ENCODE data around the gene CHMP2A.

Gene CHMP2A

DNA sequence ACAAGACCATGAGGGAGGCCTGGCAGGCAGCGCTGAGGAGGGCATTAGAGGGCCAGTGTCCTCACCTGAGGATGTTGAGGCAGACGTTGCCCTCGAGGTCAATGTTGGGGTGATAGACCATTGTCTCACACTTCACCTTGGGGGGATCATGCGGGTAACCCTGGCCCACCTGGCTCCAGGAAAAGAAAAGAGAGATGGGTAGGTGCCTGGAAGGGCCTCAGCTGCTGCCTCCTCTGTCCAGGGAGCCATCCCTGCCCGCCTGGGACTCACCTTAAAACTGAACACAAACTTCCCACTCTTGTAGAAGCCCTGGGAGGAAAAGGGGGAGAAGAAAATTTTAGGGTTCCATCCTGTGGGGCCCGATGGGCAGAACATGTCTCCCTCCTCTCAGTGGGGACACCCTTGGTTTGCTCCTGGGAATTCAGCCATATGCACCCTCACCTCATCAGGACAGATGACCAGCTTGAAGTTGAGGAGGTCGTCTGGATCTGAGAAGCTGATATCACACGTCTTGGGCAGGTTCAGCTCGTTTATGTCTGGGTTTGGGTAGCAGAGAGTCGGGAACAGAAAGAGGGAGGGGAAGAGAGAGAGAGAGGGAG, 1.8 kb upstream of the CHMP2A start:
- FAIRE-seq (no peak), DNase-seq (ENCODE audit: insufficient read length, low spot score) (no peak)

DNA sequence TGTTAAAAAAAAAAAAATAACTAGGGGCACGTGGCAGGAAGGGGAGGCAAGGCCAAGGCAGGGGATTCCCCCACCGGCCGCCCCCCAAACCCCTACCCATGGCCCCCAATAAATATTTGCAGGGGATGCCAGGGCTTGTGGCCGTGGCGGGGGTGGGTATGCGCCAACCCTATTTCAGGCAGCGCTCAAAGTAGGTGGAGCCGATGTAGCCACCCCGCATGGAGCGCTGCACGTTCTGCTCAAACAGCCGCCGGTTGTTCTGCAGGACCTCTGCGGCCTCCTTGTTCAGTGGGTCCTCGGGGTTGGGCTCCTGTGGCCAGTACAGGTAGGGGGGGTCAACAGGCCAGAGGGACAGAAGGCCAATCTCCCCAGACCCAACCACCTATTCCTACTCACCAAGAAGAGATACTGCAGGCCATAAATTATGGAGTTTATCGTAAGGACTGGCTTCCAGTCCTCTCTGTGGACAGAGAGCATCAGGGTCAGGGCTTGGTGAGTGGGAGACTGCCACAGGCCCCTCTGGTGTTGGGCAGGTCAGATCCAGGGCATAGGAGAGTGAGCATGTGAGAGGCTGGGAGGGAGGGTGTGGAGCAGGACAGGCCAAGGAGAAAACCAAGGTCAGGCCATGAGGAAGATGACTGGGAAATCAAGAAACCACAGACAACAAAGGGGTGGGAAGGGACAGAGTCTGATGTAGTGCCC, 1.2 kb upstream of the CHMP2A start:
- DNase-seq (ENCODE audit: insufficient read length, low spot score) (no peak), FAIRE-seq (no peak)

DNA sequence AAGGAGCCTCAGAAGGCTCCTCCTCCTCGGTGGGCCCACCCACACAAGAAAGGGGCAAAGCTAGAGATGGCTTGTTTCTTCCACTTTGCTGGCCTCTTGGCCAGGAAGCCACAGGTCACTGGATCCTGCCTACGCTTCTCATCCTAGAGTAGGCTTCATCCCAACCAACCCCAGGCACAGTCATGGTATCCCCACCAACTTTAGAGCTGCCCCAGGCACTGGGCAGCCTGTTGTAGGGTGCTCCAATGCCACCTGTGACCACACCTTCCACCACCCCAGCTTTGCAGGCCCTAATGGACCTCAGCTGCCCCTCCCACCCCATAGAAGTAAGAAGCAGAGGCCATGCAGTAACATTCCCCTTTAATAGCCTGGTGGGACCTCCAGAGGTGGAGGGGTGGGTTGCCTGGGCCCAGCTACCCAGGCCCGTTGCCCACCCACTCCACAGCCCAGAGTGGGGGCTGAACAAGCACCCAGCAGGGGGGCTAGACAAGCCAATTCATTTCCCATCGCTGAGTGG, 522 bp upstream of the CHMP2A start:
- DNase-seq (ENCODE audit: insufficient read length, low spot score) (no peak), FAIRE-seq (no peak)

DNA sequence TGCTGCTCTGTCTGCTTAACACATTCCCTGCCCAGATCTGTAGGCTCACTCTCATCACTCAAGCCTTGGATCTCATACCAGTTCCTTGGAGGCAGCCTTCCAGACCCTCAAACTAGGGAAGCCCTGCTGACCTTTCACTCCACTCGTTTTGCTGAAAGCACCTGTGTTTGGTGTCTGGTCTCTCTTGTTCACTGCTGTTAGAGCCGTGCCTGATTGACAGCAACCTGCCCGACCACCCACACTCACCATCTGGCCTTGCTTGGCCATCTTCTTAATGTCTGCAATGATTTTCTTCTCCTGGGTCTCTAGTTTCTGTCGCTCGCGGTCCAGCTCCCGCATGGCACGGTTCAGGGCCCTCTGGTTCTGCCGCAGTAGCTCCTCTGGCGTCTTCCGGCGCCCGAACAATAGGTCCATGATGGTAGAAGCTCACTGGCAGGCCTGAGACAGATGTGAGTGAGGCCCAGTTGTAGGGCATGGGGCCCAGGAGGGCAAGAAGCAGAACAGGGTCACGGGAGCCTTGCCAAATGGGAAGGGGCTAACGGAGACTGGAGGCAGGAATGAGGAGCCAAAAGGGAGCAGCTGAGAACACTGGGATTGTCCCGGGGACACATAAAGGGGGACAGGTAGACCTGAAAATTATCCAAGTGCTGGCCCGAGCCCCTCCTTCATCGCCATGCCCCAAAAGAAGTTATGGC, 959 bp downstream of the CHMP2A start:
- peak; percentile 14 for FAIRE-seq

DNA sequence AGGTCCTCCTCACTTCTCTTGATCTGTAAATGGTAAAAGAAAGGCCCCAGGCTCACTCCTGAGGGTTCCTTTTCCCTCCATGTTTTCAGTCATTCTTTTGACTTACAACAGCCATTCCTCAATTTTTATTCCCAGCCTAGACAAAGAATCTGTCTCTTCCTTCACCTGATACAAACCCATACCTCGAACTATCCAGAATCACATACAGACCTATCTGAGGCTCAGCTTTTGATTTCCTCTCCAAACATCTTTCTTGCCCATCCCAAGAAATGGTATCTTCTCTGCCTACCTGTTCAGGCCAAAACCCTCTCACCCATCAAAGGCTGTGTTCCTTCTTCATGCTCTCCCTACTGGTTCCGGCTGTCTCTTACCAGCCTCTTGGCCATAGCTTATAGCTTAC, 2.2 kb downstream of the CHMP2A start:
- no peak for FAIRE-seq
- DNase-seq (ENCODE audit: insufficient read length, low spot score), result no peak

More for the DNA sequence above, 959 bp downstream of the CHMP2A start:
- DNase-seq (ENCODE audit: insufficient read length, low spot score), result no peak

DNA sequence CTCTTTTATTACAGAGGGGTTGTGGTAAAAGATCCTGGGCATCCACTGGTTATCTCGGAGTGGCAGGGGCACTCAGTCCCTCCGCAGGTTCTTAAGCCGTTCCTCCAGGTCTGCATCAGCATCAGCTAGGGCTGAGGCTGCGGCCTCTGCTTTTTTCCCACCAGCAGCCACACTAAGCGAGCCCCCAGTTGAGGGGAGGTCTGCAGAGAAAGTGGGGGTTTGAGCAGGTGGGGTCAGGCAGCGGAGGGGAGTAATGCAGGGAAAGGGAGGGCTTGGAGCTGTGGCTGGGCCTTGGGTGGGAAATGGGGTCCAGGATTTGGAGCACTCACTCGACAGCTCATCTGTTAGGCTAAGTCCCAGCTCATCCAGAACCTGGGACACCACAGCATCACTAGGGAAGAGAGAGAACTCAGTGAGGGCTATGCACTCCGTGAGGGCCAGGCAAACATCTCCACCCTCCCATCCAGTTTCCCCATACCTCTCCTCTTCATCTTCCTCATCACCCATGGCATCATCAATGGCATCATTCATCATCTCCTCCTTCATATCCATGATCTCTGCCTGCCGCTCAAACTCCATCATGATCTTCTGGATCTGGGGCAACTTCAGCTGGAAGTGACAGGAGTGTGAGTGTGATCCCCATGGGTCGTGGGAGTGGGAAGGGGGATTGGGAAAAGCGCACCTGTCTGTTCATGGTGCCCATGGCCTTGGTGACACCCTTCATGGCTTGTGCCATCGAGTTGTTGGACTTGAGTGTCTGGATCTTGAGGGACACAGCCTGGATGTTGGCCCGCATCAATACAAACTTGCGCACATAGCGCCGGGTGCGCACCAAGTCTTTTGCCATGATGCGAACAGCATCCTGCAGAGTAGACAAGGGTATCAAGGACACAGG, 3.1 kb downstream of the CHMP2A start:
- DNase-seq (ENCODE audit: insufficient read length, low spot score), result no peak
- no peak for FAIRE-seq

DNA sequence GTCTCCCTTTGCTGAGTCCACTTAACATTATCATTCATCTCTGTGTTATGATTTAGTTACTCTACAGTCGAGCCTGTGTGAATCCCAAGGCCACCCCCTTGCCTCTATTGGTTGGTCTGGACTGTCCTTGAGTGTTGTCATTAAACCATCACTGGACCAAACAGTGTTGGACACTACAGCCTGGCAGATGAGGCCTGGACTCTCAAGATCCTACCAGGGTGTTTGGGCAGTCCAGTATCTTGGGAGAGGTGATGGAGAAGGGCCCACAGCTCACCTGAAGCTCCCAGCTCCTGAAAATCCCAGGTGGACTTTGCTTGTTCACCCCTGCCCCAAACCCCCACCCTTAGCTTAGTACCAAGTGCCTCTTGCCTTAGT, 3.8 kb downstream of the CHMP2A start:
- FAIRE-seq, result no peak
- no peak for DNase-seq (ENCODE audit: insufficient read length, low spot score)

DNA sequence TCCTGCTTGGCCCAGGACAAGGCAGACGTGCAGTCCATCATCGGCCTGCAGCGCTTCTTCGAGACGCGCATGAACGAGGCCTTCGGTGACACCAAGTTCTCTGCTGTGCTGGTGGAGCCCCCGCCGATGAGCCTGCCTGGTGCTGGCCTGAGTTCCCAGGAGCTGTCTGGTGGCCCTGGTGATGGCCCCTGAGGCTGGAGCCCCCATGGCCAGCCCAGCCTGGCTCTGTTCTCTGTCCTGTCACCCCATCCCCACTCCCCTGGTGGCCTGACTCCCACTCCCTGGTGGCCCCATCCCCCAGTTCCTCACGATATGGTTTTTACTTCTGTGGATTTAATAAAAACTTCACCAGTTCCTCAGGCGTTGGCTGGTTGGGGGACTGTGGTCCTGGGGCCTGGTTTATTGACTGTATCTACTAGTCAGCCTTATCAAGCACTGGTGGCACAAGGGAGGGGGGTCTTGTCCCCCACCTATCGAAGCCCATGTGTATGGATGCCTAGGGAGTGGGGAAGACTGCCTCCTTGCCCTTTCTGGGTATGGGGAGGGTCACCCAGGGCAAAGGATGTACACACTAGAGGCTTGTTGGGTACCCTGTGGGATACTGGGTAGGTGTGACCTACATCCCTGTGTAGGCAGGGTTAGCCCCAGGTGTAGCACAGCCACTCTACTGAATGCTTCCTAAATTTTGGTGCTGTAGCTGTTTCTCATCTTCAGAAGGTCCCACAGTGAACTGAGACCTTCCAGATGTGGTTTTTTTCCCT, 4.4 kb downstream of the CHMP2A start:
- no peak for FAIRE-seq
- DNase-seq (ENCODE audit: insufficient read length, low spot score), result no peak

DNA sequence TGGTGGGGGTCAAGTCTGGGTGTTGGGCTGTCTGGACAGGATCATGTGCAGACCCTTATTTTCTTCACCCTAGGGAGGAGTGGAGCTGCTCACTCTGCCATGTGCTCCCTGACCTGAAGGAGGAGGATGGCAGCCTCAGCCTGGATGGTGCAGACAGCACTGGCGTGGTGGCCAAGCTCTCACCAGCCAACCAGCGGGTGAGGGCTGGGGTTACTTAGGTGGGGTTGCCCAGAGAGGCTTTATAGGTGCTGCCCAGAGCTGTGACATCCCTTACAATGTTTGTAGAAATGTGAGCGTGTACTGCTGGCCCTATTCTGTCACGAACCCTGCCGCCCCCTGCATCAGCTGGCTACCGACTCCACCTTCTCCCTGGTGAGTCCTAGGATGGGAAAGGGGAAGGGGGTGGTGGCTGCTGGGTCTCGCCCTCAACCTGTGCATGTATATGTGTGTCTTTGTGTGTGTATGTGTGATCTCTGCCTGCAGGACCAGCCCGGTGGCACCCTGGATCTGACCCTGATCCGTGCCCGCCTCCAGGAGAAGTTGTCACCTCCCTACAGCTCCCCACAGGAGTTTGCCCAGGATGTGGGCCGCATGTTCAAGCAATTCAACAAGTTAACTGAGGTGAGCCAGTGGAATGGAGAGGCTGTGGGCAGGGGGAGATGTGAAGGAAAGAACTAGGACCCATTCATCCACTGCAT, 5.1 kb downstream of the CHMP2A start:
- FAIRE-seq (no peak), DNase-seq (ENCODE audit: insufficient read length, low spot score) (no peak)

DNA sequence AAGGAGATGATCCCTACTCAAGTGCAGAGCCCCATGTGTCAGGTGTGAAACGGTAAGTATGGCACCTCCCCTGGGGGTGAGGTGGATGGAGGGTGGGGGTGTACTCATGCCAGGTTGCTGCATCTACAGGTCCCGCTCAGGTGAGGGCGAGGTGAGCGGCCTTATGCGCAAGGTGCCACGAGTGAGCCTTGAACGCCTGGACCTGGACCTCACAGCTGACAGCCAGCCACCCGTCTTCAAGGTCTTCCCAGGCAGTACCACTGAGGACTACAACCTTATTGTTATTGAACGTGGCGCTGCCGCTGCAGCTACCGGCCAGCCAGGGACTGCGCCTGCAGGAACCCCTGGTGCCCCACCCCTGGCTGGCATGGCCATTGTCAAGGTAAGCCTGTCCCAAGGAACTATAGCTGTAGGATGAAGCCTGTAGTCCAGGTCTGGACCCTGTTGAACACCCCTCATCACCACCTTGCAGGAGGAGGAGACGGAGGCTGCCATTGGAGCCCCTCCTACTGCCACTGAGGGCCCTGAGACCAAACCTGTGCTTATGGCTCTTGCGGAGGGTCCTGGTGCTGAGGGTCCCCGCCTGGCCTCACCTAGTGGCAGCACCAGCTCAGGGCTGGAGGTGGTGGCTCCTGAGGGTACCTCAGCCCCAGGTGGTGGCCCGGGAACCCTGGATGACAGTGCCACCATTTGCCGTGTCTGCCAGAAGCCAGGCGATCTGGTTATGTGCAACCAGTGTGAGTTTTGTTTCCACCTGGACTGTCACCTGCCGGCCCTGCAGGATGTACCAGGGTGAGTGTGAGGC, 5.8 kb downstream of the CHMP2A start:
- FAIRE-seq, result no peak
- DNase-seq (ENCODE audit: insufficient read length, low spot score), result no peak

DNA sequence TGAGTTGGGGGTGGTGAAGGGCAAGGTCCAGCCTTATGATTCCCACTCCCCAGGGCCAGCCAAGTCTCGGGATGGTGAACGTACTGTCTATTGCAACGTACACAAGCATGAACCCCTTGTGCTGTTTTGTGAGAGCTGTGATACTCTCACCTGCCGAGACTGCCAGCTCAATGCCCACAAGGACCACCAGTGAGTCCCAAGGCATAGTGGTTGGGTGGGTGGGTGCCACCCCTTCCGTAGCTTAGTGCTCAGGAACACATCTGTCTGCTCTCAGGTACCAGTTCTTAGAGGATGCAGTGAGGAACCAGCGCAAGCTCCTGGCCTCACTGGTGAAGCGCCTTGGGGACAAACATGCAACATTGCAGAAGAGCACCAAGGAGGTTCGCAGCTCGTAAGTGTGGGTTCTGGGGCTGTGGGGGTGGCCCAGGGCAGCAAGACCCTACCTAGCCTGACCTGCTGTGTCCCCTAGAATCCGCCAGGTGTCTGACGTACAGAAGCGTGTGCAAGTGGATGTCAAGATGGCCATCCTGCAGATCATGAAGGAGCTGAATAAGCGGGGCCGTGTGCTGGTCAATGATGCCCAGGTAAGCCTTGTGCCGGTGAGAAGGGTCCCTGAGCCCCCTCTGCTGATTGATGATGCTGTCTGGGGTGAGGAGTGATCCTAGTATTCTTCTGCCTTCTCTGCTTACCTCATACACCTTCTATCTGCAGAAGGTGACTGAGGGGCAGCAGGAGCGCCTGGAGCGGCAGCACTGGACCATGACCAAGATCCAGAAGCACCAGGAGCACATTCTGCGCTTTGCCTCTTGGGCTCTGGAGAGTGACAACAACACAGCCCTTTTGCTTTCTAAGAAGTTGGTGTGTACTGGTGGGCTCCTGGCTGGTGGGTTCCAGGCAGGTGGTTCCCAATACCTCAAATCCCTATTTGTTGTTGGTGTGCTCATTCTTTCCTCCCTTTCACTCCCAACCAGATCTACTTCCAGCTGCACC, 7.3 kb downstream of the CHMP2A start:
- FAIRE-seq (no peak), DNase-seq (ENCODE audit: insufficient read length, low spot score) (no peak)

DNA sequence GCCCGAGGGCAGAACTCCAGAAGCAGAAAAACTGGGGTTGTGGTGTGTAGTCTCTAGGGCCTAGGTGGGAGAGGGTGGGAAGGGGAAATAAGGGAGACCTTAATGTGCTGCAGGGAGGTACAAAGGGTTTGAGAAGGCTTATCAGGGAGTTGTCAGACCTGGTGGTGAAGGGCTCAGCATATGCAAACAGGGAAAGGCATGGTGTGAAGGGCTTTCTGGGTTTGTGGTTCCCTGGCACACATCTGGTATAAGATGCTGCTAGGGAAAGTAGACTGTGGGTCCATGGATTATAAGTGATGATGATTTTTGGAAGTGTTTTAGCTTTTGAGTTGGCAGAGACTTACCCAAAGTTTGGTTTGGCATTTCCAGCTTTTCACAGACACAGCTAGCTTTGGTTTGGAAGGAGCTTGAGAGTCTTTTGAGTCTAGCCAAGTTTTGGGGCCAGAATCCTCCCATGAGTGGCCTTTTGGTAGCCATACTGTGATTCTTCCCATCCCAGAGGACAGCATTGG, 8.8 kb downstream of the CHMP2A start:
- FAIRE-seq (no peak), DNase-seq (ENCODE audit: insufficient read length, low spot score) (no peak)

DNA sequence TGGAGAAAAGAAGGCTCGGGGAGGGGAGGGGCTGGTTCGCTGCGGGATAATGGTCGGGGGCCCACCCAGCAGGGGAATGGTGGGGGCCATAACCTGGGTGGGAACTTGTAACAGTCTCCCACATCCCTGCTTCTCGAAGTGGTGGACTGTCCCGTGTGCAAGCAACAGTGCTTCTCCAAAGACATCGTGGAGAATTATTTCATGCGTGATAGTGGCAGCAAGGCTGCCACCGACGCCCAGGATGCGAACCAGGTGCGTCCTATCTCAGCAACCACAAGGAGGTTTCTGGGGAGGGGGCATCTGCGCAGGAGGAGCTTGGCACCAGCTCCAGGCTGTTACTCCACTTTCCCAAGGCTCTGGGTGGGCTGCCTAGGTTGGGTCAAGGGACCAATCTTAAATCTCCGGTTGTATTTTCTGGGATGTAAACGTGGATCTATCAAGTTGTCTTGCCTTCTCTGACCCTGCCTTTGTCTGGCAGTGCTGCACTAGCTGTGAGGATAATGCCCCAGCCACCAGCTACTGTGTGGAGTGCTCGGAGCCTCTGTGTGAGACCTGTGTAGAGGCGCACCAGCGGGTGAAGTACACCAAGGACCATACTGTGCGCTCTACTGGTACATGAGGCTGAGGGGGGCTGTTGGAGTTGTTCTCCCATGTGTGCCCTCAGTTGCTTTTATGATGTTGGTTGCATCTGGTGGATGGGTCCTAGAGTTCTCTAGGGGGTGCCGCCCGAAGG, 9.5 kb downstream of the CHMP2A start:
- no peak for DNase-seq (ENCODE audit: insufficient read length, low spot score)
- no peak for FAIRE-seq

DNA sequence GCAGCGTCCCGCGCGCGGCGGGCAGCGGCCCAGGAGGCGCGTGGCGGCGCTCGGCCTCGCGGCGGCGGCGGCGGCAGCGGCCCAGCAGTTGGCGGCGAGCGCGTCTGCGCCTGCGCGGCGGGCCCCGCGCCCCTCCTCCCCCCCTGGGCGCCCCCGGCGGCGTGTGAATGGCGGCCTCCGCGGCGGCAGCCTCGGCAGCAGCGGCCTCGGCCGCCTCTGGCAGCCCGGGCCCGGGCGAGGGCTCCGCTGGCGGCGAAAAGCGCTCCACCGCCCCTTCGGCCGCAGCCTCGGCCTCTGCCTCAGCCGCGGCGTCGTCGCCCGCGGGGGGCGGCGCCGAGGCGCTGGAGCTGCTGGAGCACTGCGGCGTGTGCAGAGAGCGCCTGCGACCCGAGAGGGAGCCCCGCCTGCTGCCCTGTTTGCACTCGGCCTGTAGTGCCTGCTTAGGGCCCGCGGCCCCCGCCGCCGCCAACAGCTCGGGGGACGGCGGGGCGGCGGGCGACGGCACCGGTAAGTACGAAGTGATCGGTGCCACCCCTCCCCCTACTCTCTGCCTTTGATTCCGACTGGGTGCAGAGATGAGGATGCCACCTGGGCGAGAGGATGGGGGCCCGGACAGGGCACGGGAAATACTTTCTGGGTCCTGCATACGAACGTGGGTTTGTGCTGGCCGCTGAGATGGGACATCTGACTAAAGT, 10.2 kb downstream of the CHMP2A start:
- FAIRE-seq (no peak), DNase-seq (ENCODE audit: insufficient read length, low spot score) (peak; percentile 88)

DNA sequence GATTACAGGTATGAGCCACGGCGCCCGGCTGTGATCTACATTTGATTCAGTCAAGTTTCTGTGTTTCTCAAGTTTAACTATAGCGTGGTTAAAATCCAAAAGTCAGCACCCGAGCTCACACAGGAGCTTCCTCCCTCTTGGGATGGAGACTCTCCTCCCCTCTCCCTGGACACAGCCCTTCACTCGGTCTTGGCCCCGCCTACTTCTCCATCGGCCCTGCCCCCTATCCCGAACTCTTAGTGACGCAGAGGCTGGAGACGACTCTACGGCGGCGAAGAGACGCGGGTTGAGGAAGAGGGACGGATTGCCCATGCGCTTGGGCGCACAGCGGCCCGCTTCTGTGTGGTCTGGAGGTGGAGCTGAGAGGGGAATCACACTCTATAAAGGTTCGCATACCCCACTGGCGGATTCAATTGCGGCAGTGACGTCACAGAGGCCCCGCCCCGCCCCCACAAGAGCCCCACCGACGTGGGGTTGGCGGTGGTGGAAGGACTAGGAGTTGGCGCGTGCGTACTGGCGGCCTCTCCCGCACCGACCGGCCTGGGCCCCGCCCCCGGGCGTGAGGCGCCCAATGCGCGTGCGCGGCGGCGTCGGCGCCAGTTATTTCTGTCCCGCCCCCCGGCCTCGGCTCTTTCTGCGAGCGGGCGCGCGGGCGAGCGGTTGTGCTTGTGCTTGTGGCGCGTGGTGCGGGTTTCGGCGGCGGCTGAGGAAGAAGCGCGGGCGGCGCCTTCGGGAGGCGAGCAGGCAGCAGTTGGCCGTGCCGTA, 10.9 kb downstream of the CHMP2A start, which contains the start of gene TRIM28:
Gene TRIM28, plus strand, starts transcription at position 239 of the 765 bp plus-strand sequence. CDS start 694 bp downstream, outside the sequence.
- DNase-seq (ENCODE audit: insufficient read length, low spot score) (peak; percentile 98), FAIRE-seq (peak; percentile 95)
